ENCODE results near the gene EPS15. TPM values are rescaled to one million over a fixed set of nuclear protein-coding genes. Genes with fewer than 3 reads are reported as not detected.
A peak's percentile ranks its signal among the peaks of the same experiment; 100 is the strongest.

EPS15 gene
- total and polyA plus RNA-seq, 2 of the 8 experiments (the other 6 are each of a cell fraction or from before 2014, with no cell fraction given) = 15.9 to 57.2 TPM

DNA sequence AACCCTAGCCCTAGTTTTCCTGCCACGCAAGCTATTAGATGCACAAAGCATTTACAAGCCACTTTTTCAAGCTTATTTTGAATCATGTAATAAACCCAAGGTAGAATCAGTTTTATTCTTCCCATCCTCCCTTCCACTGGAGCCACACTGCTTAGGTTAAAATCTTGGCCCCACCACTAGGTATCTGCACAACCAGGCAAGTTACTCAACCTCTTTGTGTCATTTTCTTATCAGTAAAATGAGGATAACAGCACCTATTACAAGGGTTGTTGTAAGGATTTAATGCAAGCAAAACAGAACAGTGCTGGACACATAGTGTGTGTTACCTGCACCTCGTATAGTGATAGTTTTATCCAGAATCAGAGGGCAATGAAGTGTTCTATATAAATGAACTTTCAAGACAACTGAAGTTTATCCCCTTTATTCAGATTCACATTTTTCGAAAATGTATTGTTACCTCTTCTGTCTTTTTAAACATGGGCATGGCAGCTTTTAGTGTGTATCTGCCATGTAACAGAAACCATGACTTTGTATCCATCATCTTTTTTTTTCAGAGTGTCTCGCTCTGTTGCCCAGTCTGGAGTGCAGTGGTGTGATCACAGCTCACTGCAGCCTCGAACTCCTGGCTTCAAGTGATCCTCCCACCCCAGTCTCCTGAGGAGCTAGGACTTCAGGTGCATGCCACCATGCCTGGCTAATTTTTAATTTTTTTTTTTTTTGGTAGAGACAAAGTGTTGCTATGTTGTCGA lies 171.5 kb downstream of the EPS15 start:
- peak in 1 of 2 experiments; percentile 16 for DNase-seq (ENCODE audit: low read depth in 1 of 2, low spot score in 2 of 2)
- H3K9ac ChIP-seq (replicated peaks in 1 of 4; ENCODE audit: extremely low read depth in 1 of 4, low read depth in 3 of 4, low read length in 3 of 4) = no peak overlapping the region
- no peaks in the 10 kb centered on the region for H3K9me3 ChIP-seq (ENCODE audit: insufficient read depth in 2 of 2, low read depth in 1 of 2, low read length in 1 of 2)
- H2BK12ac ChIP-seq (ENCODE audit: low read depth, low read length) = no peak overlapping the region
- no peak overlapping the region for H2BK5ac ChIP-seq (ENCODE audit: low read depth, low read length)
- no peak overlapping the region for H3K4ac ChIP-seq (replicated peaks; ENCODE audit: insufficient read length, low read depth, low read length)
- no peak overlapping the region for H3K14ac ChIP-seq (ENCODE audit: insufficient read length)
- H3K36me3 ChIP-seq (ENCODE audit: control insufficient read depth in 2 of 4, insufficient read depth in 4 of 4, low read length in 3 of 4) = no peaks in the 10 kb centered on the region
- no peak overlapping the region for H2BK20ac ChIP-seq (ENCODE audit: low read length)
- no peak overlapping the region for H4K5ac ChIP-seq (ENCODE audit: insufficient read length, low read depth, low read length)
- FAIRE-seq = no peak
- no peak overlapping the region for H3K18ac ChIP-seq (ENCODE audit: extremely low read depth, low read length)
- H2BK15ac ChIP-seq (ENCODE audit: low read length) = no peak overlapping the region
- peaks cover 5% of the 10 kb centered on the region; the same call in 1 of the 2 replicates for H3K23me2 ChIP-seq (ENCODE audit: low read depth, low read length)
- H4K8ac ChIP-seq (ENCODE audit: extremely low read depth, insufficient read depth, low read length) = no peak overlapping the region
- H2AK5ac ChIP-seq (ENCODE audit: low read depth, low read length) = no peak overlapping the region
- H2BK120ac ChIP-seq (replicated peaks; ENCODE audit: low read depth, low read length) = no peak overlapping the region
- H3K4me3 ChIP-seq (ENCODE audit: extremely low read depth in 1 of 4, insufficient read depth in 2 of 4, low read depth in 3 of 4, low read length in 4 of 4) = no peak overlapping the region
- H3K4me2 ChIP-seq (ENCODE audit: insufficient read depth in 1 of 2, low read depth in 2 of 2, low read length in 2 of 2) = no peak overlapping the region
- H4K91ac ChIP-seq (replicated peaks; ENCODE audit: insufficient read length, low read length) = no peak overlapping the region
- H3K27me3 ChIP-seq (replicated peaks in 1 of 4; ENCODE audit: control insufficient read depth in 3 of 4, extremely low read depth in 1 of 4, insufficient read depth in 3 of 4, low read length in 3 of 4) = peaks cover 3 to 19% (median 14%) of the 10 kb centered on the region in 4 experiments; a peak in 6 of 7 replicates
- WGBS, 2 experiments (ENCODE audit: extremely low coverage in 1 of 2, insufficient coverage in 1 of 2, insufficient read length in 1 of 2, insufficient replicate concordance in 2 of 2, low coverage in 1 of 2, low lambda C conversion rate in 2 of 2, missing lambda C conversion rate in 1 of 2) = 87% methylated on average over 5 of the region's 6 CpGs; no CpG with 5 or more reads in 1 of the 2 experiments
- TF ChIP-seq PHF8 (conservative IDR thresholded peaks at IDR 0.05; ENCODE audit: low read depth, low read length) = no peak
- no peak overlapping the region for H3K27ac ChIP-seq (ENCODE audit: low read depth, low read length)
- no peak overlapping the region for H2AFZ ChIP-seq (ENCODE audit: low read length)
- no peaks in the 10 kb centered on the region for H4K20me1 ChIP-seq (replicated peaks in 1 of 2; ENCODE audit: control insufficient read depth in 1 of 2, insufficient read depth in 2 of 2, low read length in 2 of 2)
- CTCF ChIA-PET (ENCODE audit: partially characterized antibody) = interaction anchor here (0.6 to 1.8 kb wide), 5 partner anchors 16 to 454 kb away, joined by 3 to 6 read pairs (median 3); no protein-coding TSS in a partner anchor
- no peaks in the 10 kb centered on the region for H3K79me1 ChIP-seq (ENCODE audit: low read depth, low read length)
- peaks cover 2 to 11% (median 7%) of the 10 kb centered on the region in 4 experiments; a peak in 6 of 7 replicates for H3K4me1 ChIP-seq (replicated peaks in 1 of 4; ENCODE audit: control insufficient read depth in 3 of 4, insufficient read depth in 4 of 4, low read length in 3 of 4)
- POLR2A ChIA-PET (ENCODE audit: partially characterized antibody) = interaction anchor here (1.0 kb wide), 1 partner anchor 17 kb away, joined by 3 read pairs; the partner anchor contains the start of gene TTC39A
- H3K56ac ChIP-seq (replicated peaks; ENCODE audit: insufficient read length, low read depth, low read length) = no peak overlapping the region
- no peak overlapping the region for H3K23ac ChIP-seq (ENCODE audit: insufficient read length)
- no peaks in the 10 kb centered on the region for H3K79me2 ChIP-seq (ENCODE audit: control insufficient read depth in 1 of 2, insufficient read depth in 2 of 2, low read length in 2 of 2)

Data from H1 (cell line).